Stimulated activated CD8-positive, alpha-beta memory T cell treated with anti-CD3 and anti-CD28 coated beads, Interleukin-2, amount 100 ng/mL, for 48 hours (primary cell): ENCODE measurements around the gene ABLIM1.

ENCODE experiments used
- DNase-seq, 2 donors: peaks; one replicate each; pipeline ENCODE4 v3.0.0-alpha.2; 2020; ENCODE audit warnings: low read depth in 2 of 2

Gene ABLIM1

DNA sequence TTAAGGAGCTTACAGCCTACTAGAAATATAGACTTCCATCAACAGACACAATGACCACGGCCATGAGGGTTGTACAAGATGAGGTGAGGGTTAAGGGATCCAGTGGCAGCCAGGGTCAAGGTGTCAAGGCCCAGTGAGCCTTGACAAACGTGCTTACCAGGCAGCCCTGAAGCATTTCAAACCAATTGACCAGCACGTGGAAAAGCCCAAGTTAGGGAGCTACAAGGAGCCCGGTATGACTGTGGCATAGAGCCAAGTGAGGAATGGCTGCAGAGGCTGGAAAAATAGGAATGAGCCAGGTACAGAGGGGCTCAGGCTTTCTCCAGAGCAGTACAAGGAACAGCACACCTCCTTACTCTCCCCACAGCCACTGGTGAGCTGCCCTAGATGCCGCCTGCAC, 266.5 kb downstream of the ABLIM1 start:
- DNase-seq = no peak

DNA sequence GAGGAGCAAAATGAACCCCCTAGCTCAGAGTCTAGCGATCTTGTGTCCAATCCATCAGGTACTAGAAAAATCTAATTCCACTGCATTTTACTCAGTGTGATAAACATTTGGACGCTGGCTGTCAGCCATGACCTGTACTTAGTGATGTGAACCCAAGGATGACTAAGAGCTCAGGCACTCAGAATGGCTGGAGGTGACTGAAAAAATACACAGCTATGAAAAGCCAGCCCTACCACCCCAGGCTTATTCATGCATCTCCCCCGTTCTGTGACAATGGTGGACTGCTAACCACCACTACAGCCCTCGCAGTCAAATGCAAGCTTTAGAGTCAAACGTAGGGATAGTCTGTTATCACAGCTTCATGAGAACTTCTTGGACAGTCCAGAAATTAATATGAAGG, 268.6 kb downstream of the ABLIM1 start:
- no peak for DNase-seq

DNA sequence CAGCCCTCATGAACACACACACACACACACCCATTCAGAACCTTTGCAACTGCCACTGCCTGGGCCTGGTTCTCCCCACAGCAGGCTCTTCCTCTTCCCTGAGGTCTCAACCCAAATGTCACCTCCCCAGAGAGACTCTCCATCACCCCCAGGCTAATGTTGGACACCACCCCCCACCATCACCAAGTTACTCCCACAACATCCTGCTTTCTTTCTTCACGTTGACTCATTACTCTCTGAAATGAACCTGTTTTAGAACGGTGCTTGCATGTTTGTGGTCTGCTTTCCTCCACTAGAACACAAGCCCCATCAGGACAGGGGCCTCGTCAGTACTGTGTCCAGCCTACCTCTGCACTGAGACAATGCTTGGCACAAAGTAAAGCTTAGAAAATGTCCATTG, 269.8 kb downstream of the ABLIM1 start:
- no peak for DNase-seq

- no peak for DNase-seq
Measured at GRCh38 chr10:114387784-114388183, 270.3 kb downstream of the ABLIM1 start.

DNA sequence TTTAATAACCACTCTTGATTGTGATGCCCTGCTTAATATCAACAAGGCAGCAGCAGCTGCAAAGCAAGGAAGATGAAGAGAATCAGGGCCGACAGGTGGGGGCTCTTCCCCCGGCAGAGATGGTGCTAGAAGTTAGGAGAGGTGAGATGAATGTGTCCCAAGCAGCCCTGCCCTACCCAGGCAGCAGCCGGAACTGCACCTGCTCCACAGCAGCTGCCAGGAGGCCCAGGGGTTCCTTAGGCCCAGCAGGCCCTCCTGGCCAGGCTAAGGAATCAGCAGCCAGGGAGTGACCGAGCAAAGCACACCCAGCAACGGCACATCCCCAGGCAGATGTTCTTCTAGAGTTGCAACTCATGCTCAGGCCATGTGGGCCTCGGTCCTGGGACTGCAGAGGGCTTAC, 271.6 kb downstream of the ABLIM1 start:
- no peak for DNase-seq

DNA sequence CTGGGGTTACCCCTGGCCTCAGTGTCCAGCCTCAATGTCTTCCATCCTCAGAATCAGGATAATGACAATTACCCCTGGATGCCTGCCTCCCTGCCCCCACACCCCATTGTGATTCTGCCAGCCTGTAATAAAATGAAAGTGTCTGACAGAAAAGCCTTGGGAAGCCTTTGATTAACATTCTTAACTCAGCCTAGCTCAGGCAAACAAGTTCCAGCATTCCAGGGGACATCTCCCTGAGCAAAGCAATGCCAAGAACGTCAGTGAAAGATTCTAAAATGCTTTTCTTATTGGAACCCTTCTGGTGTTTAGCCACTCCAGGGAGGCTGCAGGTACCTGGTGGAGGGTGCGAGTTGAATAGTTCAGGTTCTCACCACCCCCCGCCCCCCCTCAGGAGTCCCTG, 272.5 kb downstream of the ABLIM1 start:
- DNase-seq = no peak

DNA sequence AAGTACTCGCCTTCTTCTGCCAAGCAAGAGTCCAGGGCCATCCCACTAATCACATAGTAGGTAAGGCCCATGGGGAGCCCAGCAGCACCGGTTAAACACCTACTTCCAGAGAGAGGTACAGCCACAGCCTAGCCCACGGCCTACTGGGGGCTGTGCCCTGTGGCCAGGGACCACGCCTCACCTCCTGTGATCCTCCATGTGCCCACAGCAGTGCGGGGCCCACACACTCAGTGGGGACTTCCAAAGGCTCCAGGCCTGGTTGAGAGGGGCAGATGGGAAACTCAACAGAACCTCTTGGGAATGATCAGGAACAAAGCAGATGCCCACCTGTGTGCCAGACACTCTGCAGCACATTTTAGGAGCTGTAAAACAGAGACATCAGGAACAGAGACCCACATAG, 273.5 kb downstream of the ABLIM1 start:
- DNase-seq = no peak

GRCh38 chr10:114384181-114384580, 273.9 kb downstream of the ABLIM1 start:
- DNase-seq = no peak
